NCI-H1930 (cell line): ENCODE results near the gene IQGAP3.
A peak's percentile ranks its signal among the peaks of the same experiment; 100 is the strongest.
"Not testable (repeated sequence)": the region's sequence is repeated elsewhere in the genome, so short reads cannot be mapped to it uniquely, and the experiment has no call there.

Source experiments
- DNase-seq, 2 experiments: peaks; one replicate each; lab custom pipeline; 2025; lab: John Stamatoyannopoulos, UW

The IQGAP3 gene

DNA sequence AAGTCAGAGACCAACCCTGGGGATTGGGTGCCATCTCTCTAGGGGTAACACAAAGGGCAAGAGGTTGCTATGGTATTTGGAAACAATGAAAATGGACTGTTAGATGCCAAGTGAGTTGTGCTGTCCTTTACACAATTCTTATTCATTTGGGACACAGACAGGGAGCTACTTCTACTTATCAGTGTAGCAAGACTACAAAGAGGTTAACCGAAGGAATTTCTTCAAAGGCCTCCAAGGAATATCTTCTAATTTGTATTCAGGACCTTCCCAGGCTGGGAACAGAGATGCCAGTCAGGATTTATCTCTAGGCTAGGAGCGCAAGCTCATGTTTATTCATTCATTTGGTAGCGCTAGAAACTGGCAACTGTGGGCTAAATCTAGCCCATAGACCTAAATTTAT, 21.8 kb upstream of the IQGAP3 start:
- no peak for DNase-seq

GRCh38 chr1:156593661-156593989, 21.3 kb upstream of the IQGAP3 start:
- DNase-seq: no peak

- DNase-seq: no peak
Measured at GRCh38 chr1:156592910-156593660, 20.7 kb upstream of the IQGAP3 start.

DNA sequence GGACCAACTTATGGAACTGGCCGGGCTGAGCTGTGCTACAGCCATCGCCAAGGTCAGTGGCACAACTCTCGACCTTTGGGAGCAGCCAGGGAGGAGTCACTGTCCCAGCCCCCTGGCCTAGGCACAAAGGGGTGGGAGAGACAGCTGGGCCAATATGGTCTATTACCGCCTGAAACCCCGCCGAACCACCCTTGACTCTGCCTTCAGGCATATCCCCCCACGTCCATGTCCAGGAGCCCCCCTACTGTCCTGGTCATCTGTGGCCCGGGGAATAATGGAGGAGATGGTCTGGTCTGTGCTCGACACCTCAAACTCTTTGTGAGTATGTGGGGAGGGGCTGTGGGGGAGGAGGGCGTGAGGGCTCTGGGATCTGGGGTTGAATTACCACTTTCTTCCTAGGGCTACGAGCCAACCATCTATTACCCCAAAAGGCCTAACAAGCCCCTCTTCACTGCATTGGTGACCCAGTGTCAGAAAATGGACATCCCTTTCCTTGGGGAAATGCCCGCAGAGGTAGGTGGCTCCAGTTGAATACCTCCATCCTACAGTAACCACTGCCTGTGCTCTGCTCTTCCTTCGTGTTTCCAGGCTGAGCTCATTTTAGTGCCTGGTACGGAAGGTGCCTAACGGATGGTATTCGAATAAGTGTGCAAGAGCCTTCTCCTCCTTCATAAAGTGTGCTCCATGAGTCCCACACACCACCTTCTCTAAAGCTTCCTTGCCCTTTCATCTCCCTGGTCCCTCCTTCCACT, 20.0 kb upstream of the IQGAP3 start:
- no peak for DNase-seq

DNA sequence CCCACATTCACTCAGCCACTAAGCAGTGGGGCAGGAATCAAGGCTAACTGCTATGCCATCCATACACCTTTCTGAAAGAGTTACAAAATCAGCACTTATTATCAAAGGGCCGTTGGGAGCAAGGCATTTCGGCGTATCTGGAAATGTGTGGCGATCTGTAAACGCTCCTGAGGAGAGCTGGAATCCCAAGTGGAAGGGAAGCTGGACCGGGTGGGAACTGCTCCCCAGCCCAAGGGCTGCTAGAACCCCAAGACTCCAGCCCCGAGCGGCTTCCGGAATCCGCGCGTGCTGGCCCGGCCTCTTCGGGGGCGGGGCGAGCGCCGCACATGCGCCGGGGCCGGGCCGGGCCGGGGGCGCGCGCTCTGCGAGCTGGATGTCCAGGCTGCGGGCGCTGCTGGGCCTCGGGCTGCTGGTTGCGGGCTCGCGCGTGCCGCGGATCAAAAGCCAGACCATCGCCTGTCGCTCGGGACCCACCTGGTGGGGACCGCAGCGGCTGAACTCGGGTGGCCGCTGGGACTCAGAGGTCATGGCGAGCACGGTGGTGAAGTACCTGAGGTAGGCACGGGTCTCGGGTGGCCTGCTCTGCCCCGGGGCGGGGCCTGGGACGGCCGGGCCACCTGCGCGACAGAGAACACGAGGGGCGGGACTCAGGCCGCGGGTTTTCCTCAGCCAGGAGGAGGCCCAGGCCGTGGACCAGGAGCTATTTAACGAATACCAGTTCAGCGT, 19.2 kb upstream of the IQGAP3 start, which contains the start of gene NAXE:
Gene NAXE (plus strand): TSS at position 345 of the 726 bp plus-strand sequence. CDS start 29 bp downstream, at position 374.
- peak; percentile 56 to 57 for DNase-seq

DNA sequence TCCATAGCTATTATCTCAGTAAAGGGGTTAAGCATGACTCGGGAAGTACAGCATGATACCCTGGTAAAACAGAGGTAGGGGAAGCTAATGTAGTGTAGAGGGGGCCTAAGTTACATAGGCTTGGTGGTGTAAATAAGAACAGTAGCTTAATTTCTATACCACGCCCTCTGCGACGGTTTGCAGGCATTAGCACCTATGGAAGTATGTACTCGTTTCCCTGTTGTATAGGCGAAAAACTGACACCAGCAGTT, 18.7 kb upstream of the IQGAP3 start:
- no peak for DNase-seq

GRCh38 chr1:156590326-156591180, 18.2 kb upstream of the IQGAP3 start:
- DNase-seq: no peak

GRCh38 chr1:156589546-156589945, 17.2 kb upstream of the IQGAP3 start:
- DNase-seq: no peak

DNA sequence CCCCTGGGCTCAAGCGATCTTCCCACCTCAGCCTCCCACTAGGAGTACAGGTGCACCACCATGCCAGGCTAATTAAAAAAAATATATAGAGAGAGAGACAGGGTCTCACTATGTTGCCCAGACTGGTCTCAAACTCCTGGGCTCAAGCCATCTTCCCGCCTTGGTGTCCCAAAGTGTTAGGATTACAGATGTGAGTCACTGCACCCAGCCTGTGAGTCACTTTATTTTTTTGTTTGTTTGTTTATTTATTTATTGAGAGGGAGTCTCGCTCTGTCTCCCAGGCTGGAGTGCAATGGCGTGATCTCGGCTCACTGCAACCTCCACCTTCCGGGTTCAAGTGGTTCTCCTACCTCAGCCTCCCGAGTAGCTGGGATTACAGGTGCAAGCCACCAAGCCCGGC, 15.6 kb upstream of the IQGAP3 start:
- DNase-seq: not testable (repeated sequence)

DNA sequence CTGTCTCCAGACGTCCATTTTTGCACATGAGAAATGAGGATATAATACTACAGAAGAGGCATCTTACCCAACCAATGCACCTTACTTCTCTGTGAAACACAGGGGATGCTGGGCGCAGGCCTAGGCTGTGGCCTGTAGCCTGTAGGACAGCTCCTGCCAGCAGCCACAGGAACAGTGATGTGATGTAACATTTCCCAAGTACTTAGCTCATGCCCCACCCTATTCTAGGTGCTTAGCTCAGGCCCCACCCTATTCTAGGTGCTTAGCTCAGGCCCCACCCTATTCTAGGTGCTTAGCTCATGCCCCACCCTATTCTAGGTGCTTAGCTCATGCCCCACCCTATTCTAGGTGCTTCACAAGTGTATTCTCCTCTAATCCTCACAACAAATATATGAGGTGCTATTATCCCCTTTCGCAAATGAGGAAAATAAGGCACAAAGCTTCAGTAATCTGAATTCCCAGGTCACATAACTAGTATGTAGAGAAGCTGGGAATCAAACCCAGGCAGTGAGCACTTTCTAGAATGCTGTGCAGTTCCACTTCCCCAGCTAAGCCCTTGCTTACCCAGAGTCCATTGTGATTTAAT, 14.6 kb upstream of the IQGAP3 start:
- no peak for DNase-seq

DNA sequence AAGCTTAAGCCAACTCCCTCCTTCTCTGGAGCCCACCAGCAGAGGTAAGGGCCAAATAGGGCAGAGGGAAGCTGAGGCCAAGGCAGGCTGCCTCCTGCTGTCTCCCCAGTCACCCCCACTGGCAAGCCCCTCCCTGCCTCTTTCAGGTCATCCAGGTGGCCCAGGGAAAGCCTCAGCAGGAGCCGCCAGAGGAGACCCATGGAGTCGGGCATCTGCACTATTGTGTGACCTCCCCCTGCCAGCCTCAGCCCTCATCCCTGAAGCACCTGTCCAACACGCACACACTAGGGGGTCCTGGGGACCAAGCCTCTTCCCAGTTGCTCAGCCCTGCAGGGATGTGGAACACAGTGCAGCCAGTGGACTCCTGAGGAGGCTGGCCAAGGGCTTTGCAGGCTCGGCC, 14.0 kb upstream of the IQGAP3 start:
- DNase-seq: no peak

- peak in 1 of 2 experiments; percentile 23 for DNase-seq
Measured at GRCh38 chr1:156584813-156585212, 12.4 kb upstream of the IQGAP3 start.

DNA sequence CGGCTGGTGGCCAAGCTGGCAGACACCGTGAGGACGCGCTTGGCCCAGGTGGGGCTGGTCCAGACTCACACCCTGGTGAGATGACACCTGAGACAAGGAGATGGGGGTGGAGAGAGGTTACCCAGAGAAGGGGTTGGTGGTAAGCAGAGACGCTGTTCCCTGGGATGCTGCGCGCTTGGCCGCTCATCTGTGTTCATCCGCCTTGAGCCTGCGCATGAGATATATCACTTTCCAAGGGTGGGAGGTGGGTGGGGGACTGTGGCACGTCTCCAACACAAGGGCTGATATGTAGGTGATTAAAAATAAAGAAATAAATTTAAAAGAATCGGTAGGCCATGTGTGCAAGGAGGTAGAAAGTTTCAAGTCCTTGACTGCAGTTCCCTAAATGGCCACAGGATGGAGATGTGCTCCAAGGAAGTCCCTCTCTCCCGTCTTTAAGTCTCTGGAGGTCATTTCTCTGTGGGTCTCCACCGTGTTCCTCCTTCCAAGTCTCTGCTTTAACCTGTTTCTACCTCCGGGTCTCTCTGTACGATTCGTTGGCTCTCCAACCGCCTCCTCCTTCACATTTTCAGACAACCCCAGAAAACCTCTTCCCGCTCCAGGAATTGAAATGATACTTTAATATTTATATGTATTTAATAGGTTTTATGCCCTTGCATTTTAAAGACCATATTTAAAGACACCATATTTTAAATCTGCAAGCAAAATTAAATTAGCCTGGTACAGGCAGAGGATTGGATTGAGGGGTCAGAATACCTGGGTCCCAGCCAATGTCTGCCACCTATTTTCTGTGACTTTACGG, 11.7 kb upstream of the IQGAP3 start:
- DNase-seq: peak; percentile 25 to 68

- DNase-seq: no peak
Measured at GRCh38 chr1:156582388-156583017, 10.1 kb upstream of the IQGAP3 start.

- no peak for DNase-seq
Measured at GRCh38 chr1:156581661-156582387, 9.5 kb upstream of the IQGAP3 start.

DNA sequence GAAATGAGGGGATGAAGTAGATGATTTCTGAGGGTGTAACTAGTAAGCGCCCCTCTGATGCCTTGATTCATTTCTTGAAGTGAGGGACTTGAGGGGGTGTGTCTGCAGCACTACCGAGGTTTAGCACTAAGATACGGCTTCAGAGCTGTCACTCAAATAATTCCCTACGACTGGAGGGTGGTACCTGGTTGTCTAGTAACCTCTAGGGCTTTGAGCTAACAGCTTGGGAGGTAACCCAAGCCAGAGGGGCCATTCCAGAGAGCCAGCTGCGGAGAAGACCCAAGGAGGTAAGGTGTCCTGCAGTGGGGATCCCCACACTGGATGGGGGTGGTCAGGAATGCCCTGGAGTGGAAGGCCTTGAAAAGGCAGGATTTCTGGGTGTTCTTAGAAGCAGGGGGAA, 7.1 kb upstream of the IQGAP3 start, which contains the start of gene TTC24:
Gene TTC24 (plus strand): TSS at position 252 of the 400 bp plus-strand sequence. CDS start 1,642 bp downstream, outside the sequence.
- no peak for DNase-seq

DNA sequence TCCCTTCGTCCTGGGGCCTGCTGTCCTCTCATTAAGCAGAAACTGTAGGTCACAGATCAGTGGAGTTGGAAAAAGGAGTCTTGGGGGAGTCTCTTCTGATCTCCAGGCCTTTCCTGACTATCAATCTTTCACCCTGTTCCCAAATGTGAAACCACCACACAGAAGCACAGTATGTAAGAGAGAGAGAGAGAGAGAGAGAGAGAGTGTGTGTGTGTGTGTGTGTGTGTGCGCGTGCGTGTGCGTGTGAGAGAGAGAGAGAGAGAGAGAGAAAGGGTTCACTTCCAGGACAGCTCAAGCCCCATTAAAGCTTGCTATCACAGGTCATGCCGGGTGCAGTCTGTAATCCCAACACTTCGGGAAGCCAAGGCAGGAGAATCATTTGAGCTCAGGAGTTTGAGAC, 5.7 kb upstream of the IQGAP3 start:
- no peak for DNase-seq

GRCh38 chr1:156577550-156577949, 5.2 kb upstream of the IQGAP3 start:
- DNase-seq: no peak

DNA sequence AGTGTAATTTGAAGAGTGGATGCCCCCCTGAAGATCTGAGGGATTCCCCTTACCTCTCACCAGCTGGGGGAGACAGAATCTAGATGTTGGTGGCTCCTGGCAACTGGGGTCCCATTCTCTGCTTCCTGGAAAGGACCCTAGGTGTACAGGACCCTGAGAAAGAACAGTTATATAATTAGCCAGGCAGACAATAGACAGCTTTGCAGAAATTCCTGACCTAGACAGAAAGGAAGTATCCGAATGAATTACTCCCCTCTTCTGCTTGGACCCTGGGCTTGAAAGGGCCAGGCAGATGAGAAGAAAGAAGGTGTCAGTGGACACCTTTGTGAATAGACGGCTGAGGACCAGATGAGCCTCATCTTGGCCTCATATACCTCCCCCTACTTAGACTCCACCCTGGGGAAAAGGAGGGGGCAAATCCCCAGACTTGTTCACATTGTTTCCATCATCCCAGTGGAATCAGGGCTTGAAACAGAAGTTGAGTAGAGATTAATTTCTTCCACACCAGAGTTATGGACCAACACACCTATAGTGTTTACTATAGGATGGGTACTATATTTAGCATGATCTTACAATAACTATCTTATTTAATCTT, 1.8 kb upstream of the IQGAP3 start:
- no peak for DNase-seq
